ENCODE results near the gene COL4A1.

Gene COL4A1

DNA sequence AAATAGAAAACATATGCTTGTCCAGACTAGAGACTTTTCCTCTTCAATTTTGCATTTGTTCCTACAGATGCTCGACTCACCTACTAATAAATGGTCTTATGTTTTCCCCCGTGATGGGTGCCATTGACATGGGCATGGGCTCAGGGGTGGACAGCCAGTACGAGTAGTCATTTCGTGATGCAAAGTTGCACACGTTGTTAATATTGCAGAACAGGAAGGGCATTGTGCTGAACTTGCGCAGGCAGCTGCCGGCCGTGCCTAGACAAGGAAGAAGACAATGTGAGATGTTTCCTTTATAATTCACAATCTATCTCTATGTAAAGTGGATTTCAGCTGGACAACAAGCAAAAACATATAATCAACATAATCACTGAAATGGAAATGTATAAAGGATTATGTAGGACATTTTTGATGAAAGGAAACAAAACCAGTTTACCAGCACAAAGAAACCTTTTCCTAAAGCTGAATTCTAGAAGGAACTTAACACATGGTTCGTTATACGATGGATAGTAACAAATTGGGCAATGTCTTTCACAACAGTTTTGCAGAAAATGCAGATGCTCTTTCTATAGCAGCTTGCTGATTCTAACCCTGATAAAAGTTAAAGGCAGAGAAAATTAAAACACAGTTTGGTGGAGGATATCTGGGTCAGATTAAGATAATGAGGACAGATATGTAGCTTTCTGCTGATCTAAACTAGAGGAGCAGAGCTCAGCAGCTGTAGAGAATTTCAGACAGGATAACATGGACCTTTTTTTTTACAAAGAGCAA is 145.7 kb downstream of the COL4A1 start:
- DNase-seq (ENCODE audit: low spot score) = no peak

DNA sequence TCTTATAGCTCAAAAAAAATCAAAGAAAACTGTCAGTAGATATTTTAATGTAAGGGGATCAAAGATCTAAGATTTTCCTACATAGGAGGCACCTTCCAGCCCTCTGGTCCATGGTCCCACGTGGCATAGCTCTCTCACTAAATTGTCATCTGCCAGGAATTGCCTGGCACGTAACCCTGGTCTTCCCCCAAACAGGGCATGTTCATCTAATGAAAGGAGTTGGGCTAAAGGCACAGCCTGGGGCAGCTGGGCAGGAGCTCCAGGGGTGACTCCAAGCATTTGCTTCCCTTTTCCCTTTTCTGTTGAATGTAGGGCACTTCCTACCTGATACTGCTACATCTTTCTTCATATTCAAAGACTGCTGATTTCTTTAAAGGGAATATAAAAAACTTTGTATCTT is 148.7 kb downstream of the COL4A1 start:
- no peak for DNase-seq (ENCODE audit: low spot score)

- DNase-seq (ENCODE audit: low spot score) = no peak
Measured at GRCh38 chr13:110157718-110158117, 149.2 kb downstream of the COL4A1 start.

DNA sequence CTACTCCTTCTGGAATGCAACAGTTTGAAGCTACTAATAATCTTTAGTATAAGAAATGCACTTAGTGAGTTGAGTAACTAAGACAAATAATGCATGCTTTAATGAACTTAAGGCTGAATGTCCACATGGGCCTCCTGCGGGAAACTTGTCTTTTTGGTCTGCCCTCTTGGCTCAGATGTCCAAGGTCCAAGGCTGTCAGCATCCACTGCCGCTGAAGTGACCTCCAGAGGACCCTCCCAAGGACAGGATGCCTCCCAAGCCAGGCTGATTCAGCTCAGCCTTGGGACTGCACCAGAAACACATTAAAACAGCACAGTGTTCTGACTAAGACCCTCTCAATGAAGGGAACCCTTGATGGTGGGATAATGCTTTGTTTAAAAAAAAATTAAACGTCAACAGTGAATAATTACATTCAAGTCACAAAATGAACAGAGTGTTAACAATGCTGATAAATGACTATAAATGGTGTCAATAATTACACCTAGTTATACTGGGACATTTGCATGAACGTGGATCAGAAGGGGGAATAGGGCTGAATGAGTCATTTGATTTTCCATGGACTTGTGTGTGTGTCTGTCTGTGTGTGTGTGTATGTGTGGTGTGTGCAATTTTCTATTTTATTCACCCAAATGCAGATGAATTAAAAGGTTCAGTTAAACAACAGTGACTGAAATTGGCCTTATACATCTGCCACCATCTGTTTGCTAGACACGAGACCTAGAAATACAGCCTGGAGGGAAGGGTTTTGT is 150.5 kb downstream of the COL4A1 start:
- no peak for DNase-seq (ENCODE audit: low spot score)

DNA sequence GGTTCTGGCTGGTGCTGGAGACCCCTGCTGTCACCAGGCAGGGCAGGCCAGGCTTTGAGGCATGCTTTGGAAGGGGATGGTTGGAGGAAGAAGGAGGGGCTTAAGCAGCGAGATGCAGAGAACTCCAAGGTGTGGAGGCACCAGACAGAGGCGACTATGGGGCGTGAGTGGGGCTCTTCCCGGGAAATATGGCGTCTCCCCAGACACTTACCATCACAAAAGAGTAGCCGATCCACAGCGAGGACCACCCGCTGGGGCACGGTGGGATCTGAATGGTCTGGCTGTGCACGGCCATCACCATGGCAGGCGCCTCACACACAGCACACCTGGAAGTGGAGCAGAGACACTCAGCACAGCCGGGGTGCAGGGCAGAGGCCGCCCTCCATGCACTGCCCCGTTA is 151.9 kb downstream of the COL4A1 start:
- DNase-seq (ENCODE audit: low spot score) = no peak

- no peak for DNase-seq (ENCODE audit: low spot score)
Measured at GRCh38 chr13:110154410-110154933, 152.5 kb downstream of the COL4A1 start.

DNA sequence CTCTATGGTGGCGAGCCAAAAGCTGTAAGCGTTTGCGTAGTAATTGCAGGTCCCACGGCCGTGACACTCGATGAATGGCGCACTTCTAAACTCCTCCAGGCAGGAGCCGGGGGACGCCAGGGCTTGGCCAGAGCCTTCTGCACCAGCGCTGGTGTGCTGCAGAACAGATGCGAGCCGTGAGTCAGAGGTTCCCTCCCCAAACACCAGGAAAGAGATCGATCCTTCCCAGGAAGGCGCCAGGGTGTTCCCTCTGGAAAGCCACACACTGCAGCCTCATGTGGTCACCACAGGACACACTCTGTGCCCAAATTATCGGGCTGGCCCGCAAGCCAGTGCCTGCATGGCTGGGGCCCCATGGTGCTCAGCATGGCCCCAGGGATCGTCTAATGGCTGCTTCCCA is 154.6 kb downstream of the COL4A1 start:
- no peak for DNase-seq (ENCODE audit: low spot score)

- no peak for DNase-seq (ENCODE audit: low spot score)
Measured at GRCh38 chr13:110151462-110151861, 155.5 kb downstream of the COL4A1 start.

GRCh38 chr13:110150384-110151101 is 156.4 kb downstream of the COL4A1 start:
- DNase-seq (ENCODE audit: low spot score) = peak; percentile 74

DNA sequence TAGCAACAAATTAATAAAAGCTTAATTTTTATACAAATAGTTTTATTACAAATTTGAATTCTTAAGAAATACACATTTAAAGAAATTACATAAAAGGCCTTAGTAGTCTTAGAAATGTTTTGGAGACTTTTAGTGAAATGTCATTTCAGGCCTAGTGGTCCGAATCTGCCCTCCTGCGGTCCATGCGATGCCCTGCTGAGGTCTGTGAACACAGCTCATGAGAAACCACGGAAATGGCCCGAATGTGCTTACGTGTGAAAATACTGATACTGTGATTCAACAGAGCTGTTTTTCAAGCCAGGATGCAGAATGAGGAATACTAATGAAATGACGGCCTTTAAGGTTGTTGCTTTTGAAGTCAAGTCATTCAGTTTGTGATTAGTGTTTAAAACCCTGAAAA is 157.9 kb downstream of the COL4A1 start:
- DNase-seq (ENCODE audit: low spot score) = no peak

DNA sequence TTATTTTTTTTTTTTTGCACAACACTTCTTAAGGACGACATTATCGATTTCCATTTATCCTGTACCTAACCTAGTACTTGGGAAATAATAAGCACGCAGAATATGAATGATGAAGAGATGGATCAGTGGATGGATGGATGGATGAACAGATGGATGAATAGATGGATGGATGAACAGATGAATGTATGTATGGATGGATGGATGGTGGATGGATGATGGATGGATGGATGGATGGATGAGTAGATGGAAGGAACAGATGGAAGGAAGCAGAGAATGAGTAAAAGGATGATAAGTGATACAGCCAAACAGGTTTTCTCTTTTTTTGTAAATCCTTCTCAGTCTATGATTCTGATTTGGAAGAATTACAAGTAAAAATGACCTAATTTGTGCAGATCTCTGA is 166.9 kb downstream of the COL4A1 start:
- no peak for DNase-seq (ENCODE audit: low spot score)

- DNase-seq (ENCODE audit: low spot score) = no peak
Measured at GRCh38 chr13:110138700-110139036, 168.3 kb downstream of the COL4A1 start.

DNA sequence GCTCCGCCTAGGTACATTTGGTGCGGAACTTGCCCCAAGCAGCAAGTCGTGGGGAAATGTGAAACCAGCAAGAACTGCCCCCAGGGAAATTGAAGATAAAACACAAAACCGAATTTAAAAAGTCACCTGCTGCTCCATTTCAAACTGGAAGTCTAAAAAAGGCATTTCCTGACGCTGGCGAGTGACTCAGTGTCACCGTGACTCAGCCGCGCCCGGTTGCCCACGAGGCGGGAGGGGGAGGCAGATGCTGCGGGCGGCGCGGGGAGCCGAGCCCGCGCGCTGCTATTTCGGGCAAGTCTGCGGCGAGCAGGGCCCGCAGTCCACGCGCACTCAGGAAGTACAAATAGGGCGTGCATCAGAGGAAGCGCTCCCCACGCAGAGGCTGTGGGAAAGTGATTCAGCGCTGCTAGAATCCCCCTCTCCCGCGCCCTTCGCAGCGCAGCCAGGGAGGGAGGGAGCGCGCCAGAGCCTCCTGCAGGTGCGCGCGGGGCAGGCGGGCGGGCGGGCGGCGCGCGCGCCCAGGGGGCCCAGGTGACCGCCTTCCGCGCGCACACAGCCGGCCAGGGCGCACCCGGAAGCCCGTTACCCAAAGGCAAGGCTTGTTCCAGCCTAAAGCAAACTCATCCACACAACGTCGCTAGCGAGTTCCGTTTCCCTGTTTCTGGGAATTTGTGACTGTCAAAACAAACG is 168.8 kb downstream of the COL4A1 start:
- DNase-seq (ENCODE audit: low spot score) = peak; percentile 90

DNA sequence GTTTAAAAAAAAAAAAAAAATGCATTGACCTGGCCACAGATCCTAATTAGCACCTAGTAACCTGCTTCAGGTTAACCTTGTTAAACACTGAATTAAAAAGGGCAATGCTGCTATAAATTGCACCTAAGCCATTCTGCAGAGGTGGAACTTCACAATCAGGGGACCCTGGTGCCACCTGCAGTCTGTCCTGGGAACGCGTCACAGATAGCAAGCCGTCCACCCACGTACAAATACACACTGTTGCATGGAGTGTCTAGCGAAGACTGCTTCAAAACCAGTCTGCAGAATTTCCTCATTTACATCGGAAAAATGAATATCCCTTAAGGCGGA is 169.3 kb downstream of the COL4A1 start:
- DNase-seq (ENCODE audit: low spot score) = peak; percentile 38

- no peak for DNase-seq (ENCODE audit: low spot score)
Measured at GRCh38 chr13:110136660-110137585, 170.0 kb downstream of the COL4A1 start.

DNA sequence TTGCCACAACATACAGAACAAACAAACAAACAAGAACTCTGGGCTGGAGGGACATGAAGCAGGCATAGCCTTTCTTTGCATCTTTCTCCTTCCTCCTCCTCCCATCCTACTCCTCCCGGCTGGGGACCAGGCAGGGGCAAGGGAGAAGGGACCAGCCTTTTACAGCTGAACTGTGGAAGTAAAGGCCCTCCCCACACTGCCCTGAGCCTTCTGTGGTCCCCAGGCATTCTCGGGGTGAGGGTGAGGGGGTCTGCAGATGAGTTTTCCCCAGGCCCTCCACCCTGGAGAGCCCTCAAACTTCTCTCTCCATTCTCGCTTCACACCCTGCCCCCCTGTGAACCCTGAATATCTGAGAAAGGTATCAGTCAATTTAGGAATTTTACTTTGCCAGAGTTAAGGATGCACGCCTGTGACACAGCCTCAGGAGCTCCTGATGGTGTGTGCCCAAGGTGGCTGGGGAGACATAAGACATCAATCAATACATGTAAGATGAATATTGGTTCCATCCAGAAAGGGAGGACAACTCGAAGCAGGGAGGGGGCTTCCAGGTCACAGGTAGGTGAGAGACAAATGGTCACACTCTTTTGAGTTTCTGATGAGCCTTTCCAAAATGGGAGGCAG is 170.9 kb downstream of the COL4A1 start:
- no peak for DNase-seq (ENCODE audit: low spot score)

GRCh38 chr13:110134801-110135200 is 172.2 kb downstream of the COL4A1 start:
- DNase-seq (ENCODE audit: low spot score) = no peak

GRCh38 chr13:110133425-110134235 is 173.3 kb downstream of the COL4A1 start:
- no peak for DNase-seq (ENCODE audit: low spot score)

- DNase-seq (ENCODE audit: low spot score) = no peak
Measured at GRCh38 chr13:110132225-110132982, 174.6 kb downstream of the COL4A1 start.
